SK-N-SH treated with all-trans-retinoic acid at 6 μM for 48 hours (cell line): ENCODE results near the gene AOPEP.

ENCODE experiments used
- ARNTL ChIP-seq: fragments of 450-650 bp; formaldehyde crosslinking; IDR thresholded peaks from 2 replicates; pipeline ENCODE4 v1.5.0; 2020; ENCODE audit warnings: low read depth, mild to moderate bottlenecking, moderate library complexity, borderline replicate concordance
- BACH2 ChIP-seq: fragments of 250-450 bp; sonication (Bioruptor Pico); IDR thresholded peaks from 2 replicates; pipeline ENCODE4 v1.9.0; 2021; ENCODE audit warnings: mild to moderate bottlenecking, borderline replicate concordance
- ESRRG ChIP-seq: fragments of 250-450 bp; sonication (Bioruptor Pico); IDR thresholded peaks from 2 replicates; pipeline ENCODE4 v1.6.1; 2021; ENCODE audit warnings: mild to moderate bottlenecking
- GLIS3 ChIP-seq: fragments of 250-450 bp; sonication (Bioruptor Pico); IDR thresholded peaks from 2 replicates; pipeline ENCODE4 v1.5.0; 2020; ENCODE audit warnings: mild to moderate bottlenecking, moderate library complexity
- PATZ1 ChIP-seq: fragments of 250-450 bp; sonication (Bioruptor Pico); IDR thresholded peaks from 2 replicates; pipeline ENCODE4 v1.8.0; 2020; ENCODE audit warnings: mild to moderate bottlenecking, moderate library complexity, borderline replicate concordance
- POU6F1 ChIP-seq: fragments of 250-450 bp; sonication (Bioruptor Pico); IDR thresholded peaks from 2 replicates; pipeline ENCODE4 v1.8.0; 2021; ENCODE audit warnings: low read depth, mild to moderate bottlenecking, moderate library complexity, borderline replicate concordance
- PPARA ChIP-seq: fragments of 250-450 bp; sonication (Bioruptor Pico); IDR thresholded peaks from 2 replicates; pipeline ENCODE4 v1.5.0; 2020; ENCODE audit warnings: mild to moderate bottlenecking, borderline replicate concordance
- RARB ChIP-seq: fragments of 250-450 bp; sonication (Bioruptor Pico); IDR thresholded peaks from 2 replicates; pipeline ENCODE4 v1.8.0; 2021; ENCODE audit warnings: mild to moderate bottlenecking, moderate library complexity
- TOX ChIP-seq: fragments of 250-450 bp; sonication (Bioruptor Pico); IDR thresholded peaks from 2 replicates; pipeline ENCODE4 v1.8.0; 2021; ENCODE audit warnings: mild to moderate bottlenecking, moderate library complexity, borderline replicate concordance
- TSHZ2 ChIP-seq: fragments of 250-450 bp; sonication (Bioruptor Pico); IDR thresholded peaks from 2 replicates; pipeline ENCODE4 v1.5.0; 2020; ENCODE audit warnings: mild to moderate bottlenecking, moderate library complexity
- ZC3H10 ChIP-seq: fragments of 250-450 bp; sonication (Bioruptor Pico); IDR thresholded peaks from 2 replicates; pipeline ENCODE4 v1.5.1; 2021; ENCODE audit warnings: mild to moderate bottlenecking, moderate library complexity
- ZFP3 ChIP-seq: fragments of 250-450 bp; sonication (Bioruptor Pico); IDR thresholded peaks from 2 replicates; pipeline ENCODE4 v1.5.0; 2020; ENCODE audit warnings: mild to moderate bottlenecking, moderate library complexity
- ZFP30 ChIP-seq: fragments of 450-650 bp; formaldehyde crosslinking; IDR thresholded peaks from 2 replicates; pipeline ENCODE4 v1.5.0; 2022; ENCODE audit warnings: mild to moderate bottlenecking, moderate library complexity
- ZNF8 ChIP-seq: fragments of 450-650 bp; formaldehyde crosslinking; IDR thresholded peaks from 2 replicates; pipeline ENCODE4 v1.5.0; 2020; ENCODE audit warnings: mild to moderate bottlenecking, moderate library complexity

- TF ChIP-seq ARNTL = no peak
- TF ChIP-seq GLIS3 = no peak
- TF ChIP-seq POU6F1 (CRISPR knock-in tag) = no peak
- TF ChIP-seq ZNF8 (CRISPR knock-in tag) = no peak
- TF ChIP-seq PATZ1 (CRISPR knock-in tag) = no peak
- no peak for TF ChIP-seq ZC3H10 (CRISPR knock-in tag)
- no peak for TF ChIP-seq PPARA
- no peak for TF ChIP-seq BACH2 (CRISPR knock-in tag)
- TF ChIP-seq ZFP30 = no peak
- no peak for TF ChIP-seq ESRRG (CRISPR knock-in tag)
- no peak for TF ChIP-seq RARB (CRISPR knock-in tag)
- TF ChIP-seq ZFP3 (CRISPR knock-in tag) = no peak
- TF ChIP-seq TOX (CRISPR knock-in tag) = no peak
- TF ChIP-seq TSHZ2 (CRISPR knock-in tag) = no peak
Measured at GRCh38 chr9:94999832-95000231, 273.3 kb downstream of the AOPEP start.
